ENCODE results near the gene NHLRC2. TPM values are rescaled to one million over a fixed set of nuclear protein-coding genes. Genes with fewer than 3 reads are reported as not detected.

NHLRC2 gene
- total and polyA plus RNA-seq, 2 of the 13 experiments (the other 11 are each of a cell fraction or from before 2014, with no cell fraction given), result 7.6 to 12.7 TPM

GRCh38 chr10:113958631-113959382 lies 104.3 kb downstream of the NHLRC2 start (continued):
- TF ChIP-seq ZNF740 (CRISPR knock-in tag; IDR thresholded peaks at IDR 0.05), result no peak
- no peak for TF ChIP-seq RARG (CRISPR knock-in tag; IDR thresholded peaks at IDR 0.05; ENCODE audit: low read depth)
- TF ChIP-seq GZF1 (CRISPR knock-in tag; IDR thresholded peaks at IDR 0.05), result no peak
- TF ChIP-seq ZEB1 (IDR thresholded peaks at IDR 0.05; ENCODE audit: insufficient replicate concordance, low read depth), result no peak
- TF ChIP-seq IRF1 (CRISPR knock-in tag; IDR thresholded peaks at IDR 0.05; ENCODE audit: low read depth), result no peak
- TF ChIP-seq SRSF1 (optimal IDR thresholded peaks at IDR 0.05; ENCODE audit: low read depth, low read length), result no peak
- no peak for TF ChIP-seq DR1 (CRISPR knock-in tag; IDR thresholded peaks at IDR 0.05)
- TF ChIP-seq NR2F6 (IDR thresholded peaks at IDR 0.05), result no peak; the same call in 1 of the 2 replicates
- peak; percentile 74 for TF ChIP-seq NR2F6 (CRISPR knock-in tag; IDR thresholded peaks at IDR 0.05)
- no peak for TF ChIP-seq TSC22D2 (CRISPR knock-in tag; IDR thresholded peaks at IDR 0.05; ENCODE audit: borderline replicate concordance)
- TF ChIP-seq ATF1 (CRISPR knock-in tag; IDR thresholded peaks at IDR 0.05), result no peak
- no peak for TF ChIP-seq PCBP1 (IDR thresholded peaks at IDR 0.05; ENCODE audit: borderline replicate concordance, low read depth, low read length)
- TF ChIP-seq MTA3 (CRISPR knock-in tag; IDR thresholded peaks at IDR 0.05), result no peak
- TF ChIP-seq ZNF7 (CRISPR knock-in tag; IDR thresholded peaks at IDR 0.05), result no peak
- TF ChIP-seq ZNF296 (CRISPR knock-in tag; conservative IDR thresholded peaks at IDR 0.05), result no peak
- no peak for TF ChIP-seq POLR2AphosphoS5 (IDR thresholded peaks at IDR 0.05; ENCODE audit: low read depth, low read length)
- 0 out of 2 replicates have a peak, but pooled peaks have one; percentile 30 for TF ChIP-seq HMG20B (CRISPR knock-in tag; conservative IDR thresholded peaks at IDR 0.05)
- TF ChIP-seq ZNF496 (CRISPR knock-in tag; IDR thresholded peaks at IDR 0.05; ENCODE audit: insufficient replicate concordance), result no peak
- no peak for TF ChIP-seq NFKB2 (CRISPR knock-in tag; IDR thresholded peaks at IDR 0.05; ENCODE audit: borderline replicate concordance)
- no peak for TF ChIP-seq NCOA1 (CRISPR knock-in tag; IDR thresholded peaks at IDR 0.05)
- TF ChIP-seq PAX8 (CRISPR knock-in tag; IDR thresholded peaks at IDR 0.05; ENCODE audit: borderline replicate concordance), result no peak
- no peak for TF ChIP-seq MEIS2 (CRISPR knock-in tag; IDR thresholded peaks at IDR 0.05)
- no peak for TF ChIP-seq TRIM24 (CRISPR knock-in tag; IDR thresholded peaks at IDR 0.05)
- TF ChIP-seq SRSF4 (IDR thresholded peaks at IDR 0.05; ENCODE audit: low read depth, low read length, poor library complexity, severe bottlenecking), result no peak
- no peak for TF ChIP-seq PITX1 (CRISPR knock-in tag; IDR thresholded peaks at IDR 0.05)
- TF ChIP-seq RFXANK (CRISPR knock-in tag; IDR thresholded peaks at IDR 0.05), result no peak
- TF ChIP-seq ZNF609 (CRISPR knock-in tag; IDR thresholded peaks at IDR 0.05; ENCODE audit: borderline replicate concordance), result no peak
